Measurements from ENCODE around the gene EVC. TPM values are rescaled to one million over a fixed set of nuclear protein-coding genes. Genes with fewer than 3 reads are reported as not detected.

Gene EVC
- total RNA-seq, 2 donors from 2014 or later = 18.4 to 30.0 TPM

GRCh38 chr4:5718411-5718810 is 7.4 kb downstream of the EVC start:
- Histone ChIP-seq H3K27me3 (no peaks in the 10 kb centered on the region), H3K36me3 (replicated peaks in 1 of 2; ENCODE audit: insufficient read depth in 1 of 2, low read depth in 2 of 2) (no peaks in the 10 kb centered on the region), H3K9me3 (no peaks in the 10 kb centered on the region), H3K4me1 (peaks cover 34% of the 10 kb centered on the region), H3K4me3 (no peak overlapping the region), H3K27ac (peak overlapping the region in 1 of 4 donors; percentile 66)
- TF ChIP-seq, protein P1, sequence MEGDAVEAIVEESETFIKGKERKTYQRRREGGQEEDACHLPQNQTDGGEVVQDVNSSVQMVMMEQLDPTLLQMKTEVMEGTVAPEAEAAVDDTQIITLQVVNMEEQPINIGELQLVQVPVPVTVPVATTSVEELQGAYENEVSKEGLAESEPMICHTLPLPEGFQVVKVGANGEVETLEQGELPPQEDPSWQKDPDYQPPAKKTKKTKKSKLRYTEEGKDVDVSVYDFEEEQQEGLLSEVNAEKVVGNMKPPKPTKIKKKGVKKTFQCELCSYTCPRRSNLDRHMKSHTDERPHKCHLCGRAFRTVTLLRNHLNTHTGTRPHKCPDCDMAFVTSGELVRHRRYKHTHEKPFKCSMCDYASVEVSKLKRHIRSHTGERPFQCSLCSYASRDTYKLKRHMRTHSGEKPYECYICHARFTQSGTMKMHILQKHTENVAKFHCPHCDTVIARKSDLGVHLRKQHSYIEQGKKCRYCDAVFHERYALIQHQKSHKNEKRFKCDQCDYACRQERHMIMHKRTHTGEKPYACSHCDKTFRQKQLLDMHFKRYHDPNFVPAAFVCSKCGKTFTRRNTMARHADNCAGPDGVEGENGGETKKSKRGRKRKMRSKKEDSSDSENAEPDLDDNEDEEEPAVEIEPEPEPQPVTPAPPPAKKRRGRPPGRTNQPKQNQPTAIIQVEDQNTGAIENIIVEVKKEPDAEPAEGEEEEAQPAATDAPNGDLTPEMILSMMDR (IDR thresholded peaks at IDR 0.05) = no peak
- TF ChIP-seq POLR2A (IDR thresholded peaks at IDR 0.05) = no peak
- intact Hi-C loops (cut with DNase I) = no loop called here
- ATAC-seq (no peak), DNase-seq (no peak)
- WGBS, 2 donors = 69 to 82% methylated on average over 4 of the region's 4 CpGs

DNA sequence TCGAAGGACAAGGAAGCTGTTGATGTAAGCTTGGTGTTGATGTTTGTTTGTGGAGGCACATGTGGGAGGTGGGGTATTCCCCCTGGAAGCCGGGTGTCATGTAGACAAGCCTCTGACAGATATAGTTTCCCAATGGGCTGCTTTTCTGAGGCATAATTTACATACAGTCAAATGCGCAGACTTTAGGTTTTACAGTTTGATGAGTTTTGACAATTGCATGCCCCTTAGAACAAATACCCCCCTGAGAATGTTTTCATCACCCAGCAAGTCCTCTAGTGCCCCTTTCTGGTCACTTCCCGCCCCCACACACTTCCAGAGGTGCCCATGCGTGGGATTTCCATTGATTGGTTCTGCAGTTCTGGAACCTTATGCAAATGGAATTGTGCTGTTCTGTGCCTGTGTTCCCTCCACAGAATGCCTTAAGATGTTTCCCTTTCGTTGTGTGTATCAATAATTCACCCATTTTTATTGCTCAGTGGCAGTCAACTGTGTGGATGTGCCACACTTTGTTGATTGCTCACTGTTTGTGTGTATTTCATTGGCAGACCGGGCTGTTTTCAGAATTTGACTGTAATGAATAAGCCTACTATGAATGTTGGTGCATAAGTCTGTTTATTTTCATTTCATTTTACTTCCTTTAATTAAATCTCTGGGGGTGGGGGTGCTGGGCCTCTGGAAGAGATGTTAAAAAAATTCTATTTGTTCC is 8.5 kb downstream of the EVC start:
- Histone ChIP-seq H3K27me3 (no peaks in the 10 kb centered on the region), H3K4me1 (peaks cover 34% of the 10 kb centered on the region), H3K36me3 (replicated peaks in 1 of 2; ENCODE audit: insufficient read depth in 1 of 2, low read depth in 2 of 2) (no peaks in the 10 kb centered on the region), H3K27ac (peak overlapping the region in 2 of 4 donors; percentile 15 to 26), H3K4me3 (no peak overlapping the region), H3K9me3 (no peaks in the 10 kb centered on the region)
- TF ChIP-seq, protein P1 (IDR thresholded peaks at IDR 0.05) = no peak
- no peak for TF ChIP-seq POLR2A (IDR thresholded peaks at IDR 0.05)
- intact Hi-C loops (cut with DNase I) = no loop called here
- no peak for DNase-seq
- WGBS, 2 donors = 72 to 75% methylated on average over 7 of the region's 7 CpGs
- no peak for ATAC-seq

GRCh38 chr4:5720157-5720850 is 9.3 kb downstream of the EVC start:
- H3K4me3 ChIP-seq = no peak overlapping the region
- H3K27me3 ChIP-seq = no peaks in the 10 kb centered on the region
- H3K9me3 ChIP-seq = no peaks in the 10 kb centered on the region
- no peak for ATAC-seq
- intact Hi-C loops (cut with DNase I) = no loop called here
- 73 to 77% methylated on average over 16 of the region's 16 CpGs for WGBS, 2 donors
- TF ChIP-seq, protein P1 (IDR thresholded peaks at IDR 0.05) = no peak
- no peak for TF ChIP-seq POLR2A (IDR thresholded peaks at IDR 0.05)
- H3K36me3 ChIP-seq (replicated peaks in 1 of 2; ENCODE audit: insufficient read depth in 1 of 2, low read depth in 2 of 2) = no peaks in the 10 kb centered on the region
- H3K4me1 ChIP-seq = peaks cover 34% of the 10 kb centered on the region
- no peak for DNase-seq
- peak overlapping the region in 1 of 4 donors; percentile 15 for H3K27ac ChIP-seq

- ATAC-seq = no peak
- H3K36me3 ChIP-seq (replicated peaks in 1 of 2; ENCODE audit: insufficient read depth in 1 of 2, low read depth in 2 of 2) = no peaks in the 10 kb centered on the region
Observed at GRCh38 chr4:5720980-5721379, 10.0 kb downstream of the EVC start.

More at GRCh38 chr4:5720980-5721379, 10.0 kb downstream of the EVC start:
- intact Hi-C loops (cut with DNase I) = no loop called here
- 82 to 86% methylated on average over 3 of the region's 3 CpGs for WGBS, 2 donors
- Histone ChIP-seq H3K9me3 (no peaks in the 10 kb centered on the region), H3K4me3 (no peak overlapping the region), H3K4me1 (peaks cover 34% of the 10 kb centered on the region), H3K27me3 (no peaks in the 10 kb centered on the region), H3K27ac (no peak overlapping the region)
- no peak for DNase-seq
- TF ChIP-seq, protein P1 (IDR thresholded peaks at IDR 0.05) = no peak
- TF ChIP-seq POLR2A (IDR thresholded peaks at IDR 0.05) = no peak
